Activated naive CD8-positive, alpha-beta T cell treated with anti-CD3 and anti-CD28 coated beads, Interleukin-2, amount 50 U/mL, for 16 hours (primary cell): ENCODE measurements around the gene RPS27A.
"Not testable (repeated sequence)": the region's sequence is repeated elsewhere in the genome, so short reads cannot be mapped to it uniquely, and the experiment has no call there.

Experiments used
- DNase-seq: peaks from one replicate; pipeline ENCODE4 v3.0.0-alpha.2; 2020; ENCODE audit warnings: low read depth, low spot score

Gene RPS27A

GRCh38 chr2:55239656-55240222 lies 7.3 kb downstream of the RPS27A start:
- no peak for DNase-seq

- DNase-seq: not testable (repeated sequence)
Measured at GRCh38 chr2:55241582-55241981, 9.1 kb downstream of the RPS27A start.

- DNase-seq: no peak
Measured at GRCh38 chr2:55242617-55243016, 10.1 kb downstream of the RPS27A start.

GRCh38 chr2:55245411-55245810 lies 12.9 kb downstream of the RPS27A start:
- DNase-seq: no peak

- DNase-seq: no peak
Measured at GRCh38 chr2:55247025-55247424, 14.5 kb downstream of the RPS27A start.

GRCh38 chr2:55252832-55253231 lies 20.3 kb downstream of the RPS27A start:
- no peak for DNase-seq

- not testable (repeated sequence) for DNase-seq
Measured at GRCh38 chr2:55259586-55259985, 27.1 kb downstream of the RPS27A start.

GRCh38 chr2:55268288-55268906 lies 35.9 kb downstream of the RPS27A start:
- DNase-seq: no peak

GRCh38 chr2:55268907-55269644 lies 36.6 kb downstream of the RPS27A start, which contains the start of gene MTIF2:
TSS of gene MTIF2 (minus strand) at chr2:55269231. CDS start at chr2:55263858, 5,373 bp downstream.
- DNase-seq: peak; percentile 81

GRCh38 chr2:55269645-55269990 lies 37.1 kb downstream of the RPS27A start:
- no peak for DNase-seq

- DNase-seq: not testable (repeated sequence)
Measured at GRCh38 chr2:55274346-55274745, 41.9 kb downstream of the RPS27A start.

GRCh38 chr2:55277310-55277709 lies 44.8 kb downstream of the RPS27A start:
- DNase-seq: no peak

GRCh38 chr2:55279214-55279835 lies 46.8 kb downstream of the RPS27A start:
- DNase-seq: not testable (repeated sequence)

- not testable (repeated sequence) for DNase-seq
Measured at GRCh38 chr2:55279859-55280424, 47.5 kb downstream of the RPS27A start.

- not testable (repeated sequence) for DNase-seq
Measured at GRCh38 chr2:55280851-55281546, 48.5 kb downstream of the RPS27A start.

- peak; percentile 80 for DNase-seq
Measured at GRCh38 chr2:55282110-55282917, 49.8 kb downstream of the RPS27A start.

GRCh38 chr2:55283083-55283482 lies 50.6 kb downstream of the RPS27A start:
- DNase-seq: no peak
